ENCODE results near the gene SEC24D.

DNA sequence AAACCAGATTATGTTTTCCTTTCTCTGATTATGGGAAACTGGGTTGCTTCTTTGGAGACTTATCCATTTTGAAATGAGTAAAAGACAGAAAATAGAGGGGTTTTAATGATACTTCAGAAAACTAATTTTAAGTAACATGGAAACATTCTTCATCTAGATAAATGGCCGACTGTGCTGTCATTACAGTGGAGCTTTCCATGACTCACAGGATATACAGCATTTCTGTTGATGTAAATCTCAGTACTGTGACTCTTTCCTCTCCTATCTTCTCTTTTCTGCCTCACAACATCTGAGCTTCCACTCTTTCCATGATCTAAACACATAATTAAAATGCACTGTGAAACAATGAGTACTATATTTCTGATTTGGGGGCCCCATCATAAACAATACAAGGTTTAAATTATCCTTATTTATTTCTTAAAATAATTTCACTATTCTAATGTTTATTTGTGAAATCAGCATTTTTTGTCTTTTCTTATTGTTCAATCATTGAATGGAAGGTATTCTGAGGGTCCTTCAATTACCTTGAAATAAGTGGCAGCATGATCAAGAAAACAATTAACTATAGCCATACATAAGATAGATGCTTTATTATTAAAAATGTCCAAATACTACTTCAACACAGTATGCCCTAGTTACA, 19.3 kb downstream of the SEC24D start:
- TF ChIP-seq GATA2 (IDR thresholded peaks at IDR 0.05; ENCODE audit: low read depth, low read length) (no peak), GATA3 (IDR thresholded peaks at IDR 0.05; ENCODE audit: low read depth, low read length) (no peak)
